H1 (cell line): ENCODE data around the gene COL5A2. TPM values are rescaled to one million over a fixed set of nuclear protein-coding genes. Genes with fewer than 3 reads are reported as not detected.

Experiments used
- polyA plus RNA-seq, 7 experiments: library from polyadenylated mRNA; depleted of rRNA in 3 of 7; stranded (reverse) in 5 of 7; unstranded in 2 of 7; fragments of >200 nt in 5 of 7; fragments of 200-250 nt in 2 of 7; gene quantifications; 1 replicate in 5 of 7; 2 replicates in 1 of 7; 4 replicates in 1 of 7; pipeline versions ENCODE4 v1.2.1 to v1.2.3, GENCODE V29; 2011 to 2013; ENCODE audit warnings: missing spikeins in 2 of 7, mixed read lengths in 2 of 7
- total RNA-seq: library from RNA; stranded (reverse); fragmentation: NEBNext Ultra II Directional; extraction: Animal tissue kit (Norgen Biotek cat#: 25700); gene quantifications from 2 replicates; pipeline ENCODE4 v1.2.1, GENCODE V29; 2021
- TF ChIP-seq, protein P1 (sequence below): IDR thresholded peaks from 2 replicates; pipeline ENCODE4 v1.6.1; 2011; ENCODE audit warnings: low read depth, mild to moderate bottlenecking, low read length; ENCODE audit not compliant: insufficient read depth

The COL5A2 gene
- total and polyA plus RNA-seq, 2 of the 8 experiments (the other 6 are each of a cell fraction or from before 2014, with no cell fraction given), result 4.7 to 24.2 TPM

DNA sequence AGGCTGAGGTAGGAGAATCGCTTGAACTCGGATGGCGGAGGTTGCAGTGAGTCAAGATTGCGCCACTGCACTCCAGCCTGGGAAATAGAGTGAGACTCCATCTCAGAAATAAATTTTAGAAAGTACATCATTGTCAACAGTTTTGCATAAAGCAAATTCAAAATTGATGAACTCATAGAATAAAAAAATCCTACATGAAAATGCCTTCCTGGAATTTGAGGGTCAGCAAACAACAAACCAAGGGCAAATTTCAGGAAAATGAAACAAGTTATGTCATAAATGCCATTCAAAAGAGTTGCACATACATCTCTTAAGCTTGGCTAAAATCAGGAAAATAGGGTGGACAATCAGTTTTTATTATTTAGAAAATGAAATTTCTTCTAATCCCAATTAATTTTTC is 45.1 kb downstream of the COL5A2 start (continued):
- TF ChIP-seq, protein P1, sequence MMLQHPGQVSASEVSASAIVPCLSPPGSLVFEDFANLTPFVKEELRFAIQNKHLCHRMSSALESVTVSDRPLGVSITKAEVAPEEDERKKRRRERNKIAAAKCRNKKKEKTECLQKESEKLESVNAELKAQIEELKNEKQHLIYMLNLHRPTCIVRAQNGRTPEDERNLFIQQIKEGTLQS, result no peak
